Measurements from ENCODE around the gene TNFRSF8. TPM values are rescaled to one million over a fixed set of nuclear protein-coding genes. Genes with fewer than 3 reads are reported as not detected.

TNFRSF8 gene
- total RNA-seq, 1 experiment from 2014 or later: 0.13 TPM

- Histone ChIP-seq H3K36me3 (ENCODE audit: control insufficient read depth, insufficient read depth, low read length) (no peaks in the 10 kb centered on the region), H3K4me3 (ENCODE audit: low read depth in 2 of 2, low read length in 2 of 2) (no peak overlapping the region), H3K9me3 (ENCODE audit: control insufficient read depth, insufficient read depth, low read depth, low read length) (no peaks in the 10 kb centered on the region), H3K27ac (ENCODE audit: low read length) (no peak overlapping the region), H3K4me1 (ENCODE audit: control insufficient read depth, insufficient read depth, low read length) (no peaks in the 10 kb centered on the region; the same call in 1 of the 2 replicates), H3K27me3 (ENCODE audit: control insufficient read depth, insufficient read depth, low read length) (no peaks in the 10 kb centered on the region)
- ATAC-seq (no peak), DNase-seq (ENCODE audit: low read depth, low spot score) (no peak)
- no TSS peak for BruUV-seq (replicated peaks)
- POLR2A ChIA-PET: no interaction called here
- in situ Hi-C loops (cut with HindIII; ENCODE audit: low pct_unique_long_range_greater_than_20kb, low sequenced_read_pairs): no loop called here
- CTCF ChIA-PET: no interaction called here
- TF ChIP-seq CTCF (IDR thresholded peaks at IDR 0.05): no peak
- no peak for TF ChIP-seq POLR2AphosphoS5 (IDR thresholded peaks at IDR 0.05; ENCODE audit: low read depth, low read length)
- TF ChIP-seq TCF7L2 (IDR thresholded peaks at IDR 0.05; ENCODE audit: low read depth, low read length): no peak
- no peak for TF ChIP-seq REST (IDR thresholded peaks at IDR 0.05; ENCODE audit: insufficient read depth in 1 of 2, low read depth in 2 of 2, low read length in 1 of 2)
- no peak for TF ChIP-seq SIN3A (IDR thresholded peaks at IDR 0.05; ENCODE audit: borderline replicate concordance, insufficient read depth, low read depth, low read length)
- intact Hi-C loops (cut with micrococcal nuclease; ENCODE audit: unreplicated experiment): no loop called here
Measured at GRCh38 chr1:12056331-12056841, 6.7 kb upstream of the TNFRSF8 start.

GRCh38 chr1:12057382-12057781 is 5.7 kb upstream of the TNFRSF8 start:
- ChIA-PET CTCF (interaction anchor here (0.6 kb wide), 1 partner anchor 27 kb away, joined by 4 read pairs; no protein-coding TSS in a partner anchor), POLR2A (no interaction called here)
- TF ChIP-seq REST (IDR thresholded peaks at IDR 0.05; ENCODE audit: insufficient read depth in 1 of 2, low read depth in 2 of 2, low read length in 1 of 2) (no peak), CTCF (IDR thresholded peaks at IDR 0.05) (no peak), SIN3A (IDR thresholded peaks at IDR 0.05; ENCODE audit: borderline replicate concordance, insufficient read depth, low read depth, low read length) (no peak), POLR2AphosphoS5 (IDR thresholded peaks at IDR 0.05; ENCODE audit: low read depth, low read length) (no peak), TCF7L2 (IDR thresholded peaks at IDR 0.05; ENCODE audit: low read depth, low read length) (no peak)
- no peak overlapping the region for H3K4me3 ChIP-seq (ENCODE audit: low read depth in 2 of 2, low read length in 2 of 2)
- DNase-seq (ENCODE audit: low read depth, low spot score) (no peak), ATAC-seq (no peak)
- in situ Hi-C loops (cut with HindIII; ENCODE audit: low pct_unique_long_range_greater_than_20kb, low sequenced_read_pairs): no loop called here
- no peaks in the 10 kb centered on the region for H3K36me3 ChIP-seq (ENCODE audit: control insufficient read depth, insufficient read depth, low read length)
- no peaks in the 10 kb centered on the region for H3K9me3 ChIP-seq (ENCODE audit: control insufficient read depth, insufficient read depth, low read depth, low read length)
- H3K4me1 ChIP-seq (ENCODE audit: control insufficient read depth, insufficient read depth, low read length): no peaks in the 10 kb centered on the region
- no peak overlapping the region for H3K27ac ChIP-seq (ENCODE audit: low read length)
- no peaks in the 10 kb centered on the region for H3K27me3 ChIP-seq (ENCODE audit: control insufficient read depth, insufficient read depth, low read length)
- no TSS peak for BruUV-seq (replicated peaks)
- intact Hi-C loops (cut with micrococcal nuclease; ENCODE audit: unreplicated experiment): no loop called here

Measured in Panc1 (cell line).